Measurements from ENCODE around the gene ATXN7L3.
"Not testable (repeated sequence)": the region's sequence is repeated elsewhere in the genome, so short reads cannot be mapped to it uniquely, and the experiment has no call there.

DNA sequence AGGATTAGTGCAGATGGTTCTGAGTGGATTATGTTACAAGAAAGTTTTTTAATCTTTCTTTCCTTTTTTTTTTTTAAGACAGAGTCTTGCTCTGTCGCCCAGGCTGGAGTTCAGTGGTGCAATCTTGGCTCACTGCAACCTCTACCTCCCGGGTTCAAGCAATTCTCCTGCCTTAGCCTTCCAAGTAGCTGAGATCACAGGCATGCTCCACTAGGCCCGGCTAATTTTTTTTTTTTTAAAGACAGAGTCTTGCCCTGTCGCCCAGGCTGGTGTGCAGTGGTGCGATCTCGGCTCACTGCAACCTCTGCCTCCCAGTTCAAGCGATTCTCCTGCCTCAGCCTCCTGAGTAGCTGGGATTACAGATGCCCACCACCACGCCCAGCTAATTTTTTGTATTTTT lies 55.8 kb downstream of the ATXN7L3 start:
- TF ChIP-seq, protein P1, sequence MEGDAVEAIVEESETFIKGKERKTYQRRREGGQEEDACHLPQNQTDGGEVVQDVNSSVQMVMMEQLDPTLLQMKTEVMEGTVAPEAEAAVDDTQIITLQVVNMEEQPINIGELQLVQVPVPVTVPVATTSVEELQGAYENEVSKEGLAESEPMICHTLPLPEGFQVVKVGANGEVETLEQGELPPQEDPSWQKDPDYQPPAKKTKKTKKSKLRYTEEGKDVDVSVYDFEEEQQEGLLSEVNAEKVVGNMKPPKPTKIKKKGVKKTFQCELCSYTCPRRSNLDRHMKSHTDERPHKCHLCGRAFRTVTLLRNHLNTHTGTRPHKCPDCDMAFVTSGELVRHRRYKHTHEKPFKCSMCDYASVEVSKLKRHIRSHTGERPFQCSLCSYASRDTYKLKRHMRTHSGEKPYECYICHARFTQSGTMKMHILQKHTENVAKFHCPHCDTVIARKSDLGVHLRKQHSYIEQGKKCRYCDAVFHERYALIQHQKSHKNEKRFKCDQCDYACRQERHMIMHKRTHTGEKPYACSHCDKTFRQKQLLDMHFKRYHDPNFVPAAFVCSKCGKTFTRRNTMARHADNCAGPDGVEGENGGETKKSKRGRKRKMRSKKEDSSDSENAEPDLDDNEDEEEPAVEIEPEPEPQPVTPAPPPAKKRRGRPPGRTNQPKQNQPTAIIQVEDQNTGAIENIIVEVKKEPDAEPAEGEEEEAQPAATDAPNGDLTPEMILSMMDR (conservative IDR thresholded peaks at IDR 0.05; ENCODE audit: low read depth, low read length): not testable (repeated sequence)
- TF ChIP-seq EZH2 (IDR thresholded peaks at IDR 0.05; ENCODE audit: borderline replicate concordance, low read depth, low read length, poor library complexity, severe bottlenecking): not testable (repeated sequence)
